NCI-H748 treated with DMSO at 0.1 percent for 48 hours (cell line): ENCODE data around the gene ERFL.

Experiments used
- DNase-seq: peaks from one replicate; lab custom pipeline; 2025; lab: John Stamatoyannopoulos, UW

The ERFL gene

GRCh38 chr19:41897820-41898219, 30.4 kb downstream of the ERFL start:
- no peak for DNase-seq

GRCh38 chr19:41897181-41897580, 31.1 kb downstream of the ERFL start:
- no peak for DNase-seq

GRCh38 chr19:41896581-41896942, 31.7 kb downstream of the ERFL start:
- no peak for DNase-seq

GRCh38 chr19:41895745-41896580, 32.3 kb downstream of the ERFL start:
- no peak for DNase-seq

GRCh38 chr19:41894350-41894749, 33.9 kb downstream of the ERFL start:
- no peak for DNase-seq

GRCh38 chr19:41893899-41894298, 34.4 kb downstream of the ERFL start:
- no peak for DNase-seq

- DNase-seq: no peak
Measured at GRCh38 chr19:41892173-41892902, 35.9 kb downstream of the ERFL start.

- DNase-seq: no peak
Measured at GRCh38 chr19:41890936-41891335, 37.3 kb downstream of the ERFL start.

- DNase-seq: no peak
Measured at GRCh38 chr19:41889896-41890295, 38.4 kb downstream of the ERFL start.

- no peak for DNase-seq
Measured at GRCh38 chr19:41888926-41889325, 39.3 kb downstream of the ERFL start.

- no peak for DNase-seq
Measured at GRCh38 chr19:41887711-41888382, 40.4 kb downstream of the ERFL start.

GRCh38 chr19:41886761-41887710, 41.2 kb downstream of the ERFL start:
- no peak for DNase-seq

GRCh38 chr19:41883821-41884733, 44.2 kb downstream of the ERFL start:
- peak; percentile 97 for DNase-seq

GRCh38 chr19:41883463-41883820, 44.8 kb downstream of the ERFL start:
- DNase-seq: no peak

GRCh38 chr19:41882568-41883462, 45.4 kb downstream of the ERFL start, which contains the start of gene ARHGEF1:
Gene ARHGEF1, plus strand, starts transcription at chr19:41883184. Its CDS starts 4,899 bp downstream, at chr19:41888083.
- peak; percentile 34 for DNase-seq

GRCh38 chr19:41880329-41880708, 47.9 kb downstream of the ERFL start:
- no peak for DNase-seq

- no peak for DNase-seq
Measured at GRCh38 chr19:41879670-41880328, 48.5 kb downstream of the ERFL start.

- DNase-seq: no peak
Measured at GRCh38 chr19:41879080-41879479, 49.2 kb downstream of the ERFL start.
